DND-41 (cell line): Measurements from ENCODE around the gene DIDO1.

Source experiments
- CTCF ChIP-seq: IDR thresholded peaks from 2 replicates; pipeline ENCODE4 v1.5.1; 2012; ENCODE audit warnings: borderline replicate concordance, low read length, moderate library complexity, mild to moderate bottlenecking; ENCODE audit not compliant: poor library complexity, severe bottlenecking; ENCODE audit errors: extremely low read depth
- EZH2 ChIP-seq: IDR thresholded peaks from 3 replicates; pipeline ENCODE4 v1.6.1; 2012; ENCODE audit warnings: borderline replicate concordance, low read depth, mild to moderate bottlenecking, moderate library complexity, low read length, inconsistent platforms; ENCODE audit not compliant: severe bottlenecking

- TF ChIP-seq CTCF (no peak), EZH2 (no peak)
Observed at GRCh38 chr20:62943396-62943795, 17.1 kb upstream of the DIDO1 start.
